Measurements from ENCODE around the gene RPRD1A. TPM values are rescaled to one million over a fixed set of nuclear protein-coding genes. Genes with fewer than 3 reads are reported as not detected.

The RPRD1A gene
- total and polyA plus RNA-seq, 4 donors, result 11.8 to 29.5 (median 16.6) TPM

- no peaks in the 10 kb centered on the region for H3K27me3 ChIP-seq (ENCODE audit: control insufficient read depth in 4 of 4, insufficient read depth in 4 of 4, low read length in 3 of 4)
- TF ChIP-seq, protein P1, sequence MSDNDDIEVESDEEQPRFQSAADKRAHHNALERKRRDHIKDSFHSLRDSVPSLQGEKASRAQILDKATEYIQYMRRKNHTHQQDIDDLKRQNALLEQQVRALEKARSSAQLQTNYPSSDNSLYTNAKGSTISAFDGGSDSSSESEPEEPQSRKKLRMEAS (IDR thresholded peaks at IDR 0.05), result no peak
- no peak overlapping the region for H3K4me3 ChIP-seq (ENCODE audit: low read depth in 1 of 3, low read length in 3 of 3)
- no peak overlapping the region for H3K9ac ChIP-seq (ENCODE audit: low read depth in 1 of 2, low read length in 2 of 2)
- H3K27ac ChIP-seq (ENCODE audit: low read depth in 1 of 2, low read length in 2 of 2), result no peak overlapping the region
- H3K9me3 ChIP-seq (ENCODE audit: control insufficient read depth in 4 of 4, low read length in 3 of 4), result no peaks in the 10 kb centered on the region
- no peaks in the 10 kb centered on the region for H3K4me1 ChIP-seq (ENCODE audit: control insufficient read depth in 4 of 4, insufficient read depth in 4 of 4, low read length in 3 of 4)
- no peak for DNase-seq (ENCODE audit: low spot score)
- no peaks in the 10 kb centered on the region for H3K36me3 ChIP-seq (ENCODE audit: control insufficient read depth in 4 of 4, insufficient read depth in 3 of 4, low read depth in 1 of 4, low read length in 3 of 4)
Measured at GRCh38 chr18:35964319-35964718, 103.0 kb downstream of the RPRD1A start.

GRCh38 chr18:35962320-35962719 is 105.0 kb downstream of the RPRD1A start:
- Histone ChIP-seq H3K27me3 (ENCODE audit: control insufficient read depth in 4 of 4, insufficient read depth in 4 of 4, low read length in 3 of 4) (peaks cover 0 to 2% (median 0%) of the 10 kb centered on the region in 4 donors), H3K4me3 (ENCODE audit: low read depth in 1 of 3, low read length in 3 of 3) (no peak overlapping the region), H3K4me1 (ENCODE audit: control insufficient read depth in 4 of 4, insufficient read depth in 4 of 4, low read length in 3 of 4) (no peaks in the 10 kb centered on the region), H3K27ac (ENCODE audit: low read depth in 1 of 2, low read length in 2 of 2) (no peak overlapping the region), H3K9me3 (ENCODE audit: control insufficient read depth in 4 of 4, low read length in 3 of 4) (no peaks in the 10 kb centered on the region), H3K9ac (ENCODE audit: low read depth in 1 of 2, low read length in 2 of 2) (no peak overlapping the region), H3K36me3 (ENCODE audit: control insufficient read depth in 4 of 4, insufficient read depth in 3 of 4, low read depth in 1 of 4, low read length in 3 of 4) (no peaks in the 10 kb centered on the region)
- TF ChIP-seq FOXA2 (IDR thresholded peaks at IDR 0.05), result no peak
- TF ChIP-seq RAD21 (IDR thresholded peaks at IDR 0.05), result no peak
- TF ChIP-seq RXRA (IDR thresholded peaks at IDR 0.05), result no peak
- no peak for TF ChIP-seq REST (IDR thresholded peaks at IDR 0.05)
- no peak for TF ChIP-seq ATF3 (IDR thresholded peaks at IDR 0.05)
- TF ChIP-seq HNF4G (IDR thresholded peaks at IDR 0.05), result no peak
- no peak for DNase-seq (ENCODE audit: low spot score)
- WGBS, result 78% methylated on average over 2 of the region's 2 CpGs

DNA sequence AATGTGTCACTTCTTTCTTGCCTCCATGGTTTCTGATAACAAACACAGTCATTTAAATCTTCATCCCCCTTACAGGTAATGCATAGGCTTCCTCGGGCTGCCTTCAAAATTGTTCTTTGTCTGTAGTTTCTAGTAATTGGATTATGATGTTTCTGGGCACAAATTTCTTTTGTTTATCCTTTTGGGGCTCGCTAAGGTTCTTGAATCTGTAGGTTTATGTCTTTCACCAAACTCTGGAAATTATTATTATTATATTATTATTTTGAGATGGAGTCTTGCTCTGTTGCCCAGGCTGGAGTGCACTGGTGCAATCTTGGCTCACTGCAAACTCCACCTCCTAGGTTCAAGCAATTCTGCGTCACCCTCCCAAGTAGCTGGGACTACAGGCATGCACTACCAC is 111.1 kb downstream of the RPRD1A start:
- H3K9me3 ChIP-seq (ENCODE audit: control insufficient read depth in 4 of 4, low read length in 3 of 4), result no peaks in the 10 kb centered on the region
- H3K36me3 ChIP-seq (ENCODE audit: control insufficient read depth in 4 of 4, insufficient read depth in 3 of 4, low read depth in 1 of 4, low read length in 3 of 4), result no peaks in the 10 kb centered on the region
- no peak overlapping the region for H3K9ac ChIP-seq (ENCODE audit: low read depth in 1 of 2, low read length in 2 of 2)
- no peak for DNase-seq (ENCODE audit: low spot score)
- H3K27me3 ChIP-seq (ENCODE audit: control insufficient read depth in 4 of 4, insufficient read depth in 4 of 4, low read length in 3 of 4), result peaks cover 0 to 2% (median 0%) of the 10 kb centered on the region in 4 donors
- WGBS, result 88% methylated on average over 3 of the region's 3 CpGs
- no peak overlapping the region for H3K4me3 ChIP-seq (ENCODE audit: low read depth in 1 of 3, low read length in 3 of 3)
- H3K27ac ChIP-seq (ENCODE audit: low read depth in 1 of 2, low read length in 2 of 2), result no peak overlapping the region
- H3K4me1 ChIP-seq (ENCODE audit: control insufficient read depth in 4 of 4, insufficient read depth in 4 of 4, low read length in 3 of 4), result no peaks in the 10 kb centered on the region
- TF ChIP-seq FOXA1 (IDR thresholded peaks at IDR 0.05) (no peak), REST (IDR thresholded peaks at IDR 0.05) (no peak), HNF4A (conservative IDR thresholded peaks at IDR 0.05) (no peak), TAF1 (conservative IDR thresholded peaks at IDR 0.05) (no peak), GABPA (IDR thresholded peaks at IDR 0.05 in 1 of 2, conservative IDR thresholded peaks at IDR 0.05 in 1 of 2) (no peak), RXRA (IDR thresholded peaks at IDR 0.05) (no peak), JUND (IDR thresholded peaks at IDR 0.05) (no peak), RAD21 (IDR thresholded peaks at IDR 0.05) (no peak), SP1 (IDR thresholded peaks at IDR 0.05) (no peak), EGR1 (IDR thresholded peaks at IDR 0.05; ENCODE audit: low read depth in 2 of 2) (no peak), ATF3 (IDR thresholded peaks at IDR 0.05) (no peak)
- TF ChIP-seq, protein P2, sequence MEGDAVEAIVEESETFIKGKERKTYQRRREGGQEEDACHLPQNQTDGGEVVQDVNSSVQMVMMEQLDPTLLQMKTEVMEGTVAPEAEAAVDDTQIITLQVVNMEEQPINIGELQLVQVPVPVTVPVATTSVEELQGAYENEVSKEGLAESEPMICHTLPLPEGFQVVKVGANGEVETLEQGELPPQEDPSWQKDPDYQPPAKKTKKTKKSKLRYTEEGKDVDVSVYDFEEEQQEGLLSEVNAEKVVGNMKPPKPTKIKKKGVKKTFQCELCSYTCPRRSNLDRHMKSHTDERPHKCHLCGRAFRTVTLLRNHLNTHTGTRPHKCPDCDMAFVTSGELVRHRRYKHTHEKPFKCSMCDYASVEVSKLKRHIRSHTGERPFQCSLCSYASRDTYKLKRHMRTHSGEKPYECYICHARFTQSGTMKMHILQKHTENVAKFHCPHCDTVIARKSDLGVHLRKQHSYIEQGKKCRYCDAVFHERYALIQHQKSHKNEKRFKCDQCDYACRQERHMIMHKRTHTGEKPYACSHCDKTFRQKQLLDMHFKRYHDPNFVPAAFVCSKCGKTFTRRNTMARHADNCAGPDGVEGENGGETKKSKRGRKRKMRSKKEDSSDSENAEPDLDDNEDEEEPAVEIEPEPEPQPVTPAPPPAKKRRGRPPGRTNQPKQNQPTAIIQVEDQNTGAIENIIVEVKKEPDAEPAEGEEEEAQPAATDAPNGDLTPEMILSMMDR (IDR thresholded peaks at IDR 0.05; ENCODE audit: low read depth, low read length, missing input control), result no peak
- TF ChIP-seq, protein P3, sequence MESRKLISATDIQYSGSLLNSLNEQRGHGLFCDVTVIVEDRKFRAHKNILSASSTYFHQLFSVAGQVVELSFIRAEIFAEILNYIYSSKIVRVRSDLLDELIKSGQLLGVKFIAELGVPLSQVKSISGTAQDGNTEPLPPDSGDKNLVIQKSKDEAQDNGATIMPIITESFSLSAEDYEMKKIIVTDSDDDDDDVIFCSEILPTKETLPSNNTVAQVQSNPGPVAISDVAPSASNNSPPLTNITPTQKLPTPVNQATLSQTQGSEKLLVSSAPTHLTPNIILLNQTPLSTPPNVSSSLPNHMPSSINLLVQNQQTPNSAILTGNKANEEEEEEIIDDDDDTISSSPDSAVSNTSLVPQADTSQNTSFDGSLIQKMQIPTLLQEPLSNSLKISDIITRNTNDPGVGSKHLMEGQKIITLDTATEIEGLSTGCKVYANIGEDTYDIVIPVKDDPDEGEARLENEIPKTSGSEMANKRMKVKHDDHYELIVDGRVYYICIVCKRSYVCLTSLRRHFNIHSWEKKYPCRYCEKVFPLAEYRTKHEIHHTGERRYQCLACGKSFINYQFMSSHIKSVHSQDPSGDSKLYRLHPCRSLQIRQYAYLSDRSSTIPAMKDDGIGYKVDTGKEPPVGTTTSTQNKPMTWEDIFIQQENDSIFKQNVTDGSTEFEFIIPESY (IDR thresholded peaks at IDR 0.05), result no peak

All from liver (tissue), 9 donors.